ENCODE results near the gene PELI1.
A peak's percentile ranks its signal among the peaks of the same experiment; 100 is the strongest.
"Not testable (repeated sequence)": the region's sequence is repeated elsewhere in the genome, so short reads cannot be mapped to it uniquely, and the experiment has no call there.

The PELI1 gene

DNA sequence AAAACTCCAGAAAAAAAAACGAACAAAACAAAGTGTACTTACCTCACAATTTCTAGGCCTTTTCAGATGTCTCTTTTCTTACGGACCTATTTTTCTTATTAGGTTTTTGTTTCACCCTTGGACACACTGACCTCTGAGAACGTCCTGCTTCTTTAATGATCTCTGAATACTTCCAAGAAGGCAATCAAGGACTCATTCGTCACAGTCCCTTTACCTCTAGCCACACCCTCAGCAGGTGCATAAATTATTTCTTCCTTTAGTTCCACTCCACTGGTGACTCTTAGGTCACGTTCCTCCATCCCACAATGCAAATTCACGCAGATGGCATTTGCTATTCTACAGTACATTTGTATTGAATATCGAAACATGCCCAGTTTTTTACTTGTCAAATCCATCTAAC is 21.9 kb downstream of the PELI1 start:
- no peak for DNase-seq (ENCODE audit: low spot score)

DNA sequence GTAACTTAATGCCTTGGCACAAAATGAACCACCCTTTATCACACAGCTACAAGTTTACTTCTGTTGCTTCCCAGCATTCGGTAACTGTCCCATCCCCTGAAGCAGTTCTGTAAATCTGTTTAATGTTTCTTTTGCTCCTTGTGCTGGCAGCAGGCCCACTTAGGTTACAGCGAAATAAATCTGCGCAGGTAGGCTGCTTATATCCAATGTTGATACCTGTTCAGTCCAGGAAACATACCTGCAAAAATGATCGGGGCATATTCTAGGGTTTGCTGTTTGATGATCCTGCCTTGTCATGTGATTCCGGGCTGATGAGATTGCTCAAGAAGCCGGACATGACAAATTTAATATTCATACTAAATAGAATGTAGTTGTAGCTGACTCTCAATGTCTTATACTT is 23.3 kb downstream of the PELI1 start:
- DNase-seq (ENCODE audit: low spot score), result no peak

DNA sequence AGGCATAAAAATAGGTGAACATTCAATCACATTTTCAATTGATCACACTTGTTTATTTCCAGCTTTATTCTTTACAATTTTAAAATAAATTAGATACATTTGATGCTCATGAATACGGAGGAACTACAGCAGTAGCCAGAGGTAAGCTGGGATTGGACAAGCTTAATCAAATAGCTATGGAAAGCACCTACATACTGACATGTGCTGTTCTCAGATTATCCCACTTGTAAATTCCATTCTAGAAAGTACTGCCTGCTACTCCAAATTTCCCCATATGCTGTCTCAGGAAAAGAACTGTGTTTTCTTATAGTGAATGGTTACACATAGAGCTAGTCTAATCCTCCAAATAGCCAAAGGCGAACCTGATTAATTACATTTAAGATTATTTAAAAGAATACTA is 24.2 kb downstream of the PELI1 start:
- DNase-seq (ENCODE audit: low spot score), result no peak

DNA sequence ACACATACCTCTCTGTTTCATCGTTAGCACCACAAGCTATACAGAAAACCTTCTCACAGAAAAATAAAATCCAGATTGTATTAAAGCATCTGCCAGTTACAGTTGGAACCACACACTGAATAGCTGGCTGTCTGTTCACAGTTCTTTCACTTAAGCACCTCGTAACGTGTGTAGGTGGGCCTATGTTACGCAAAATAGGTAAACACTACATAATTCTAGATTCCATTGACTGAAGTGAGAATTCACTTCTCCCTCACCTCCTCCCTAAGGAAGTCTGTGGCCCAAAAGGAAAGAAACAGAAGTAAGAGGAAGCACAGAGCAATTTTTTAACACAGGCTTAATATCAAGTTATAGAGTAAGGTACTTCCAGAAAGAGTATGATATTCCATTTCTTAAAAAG is 24.9 kb downstream of the PELI1 start:
- no peak for DNase-seq (ENCODE audit: low spot score)

DNA sequence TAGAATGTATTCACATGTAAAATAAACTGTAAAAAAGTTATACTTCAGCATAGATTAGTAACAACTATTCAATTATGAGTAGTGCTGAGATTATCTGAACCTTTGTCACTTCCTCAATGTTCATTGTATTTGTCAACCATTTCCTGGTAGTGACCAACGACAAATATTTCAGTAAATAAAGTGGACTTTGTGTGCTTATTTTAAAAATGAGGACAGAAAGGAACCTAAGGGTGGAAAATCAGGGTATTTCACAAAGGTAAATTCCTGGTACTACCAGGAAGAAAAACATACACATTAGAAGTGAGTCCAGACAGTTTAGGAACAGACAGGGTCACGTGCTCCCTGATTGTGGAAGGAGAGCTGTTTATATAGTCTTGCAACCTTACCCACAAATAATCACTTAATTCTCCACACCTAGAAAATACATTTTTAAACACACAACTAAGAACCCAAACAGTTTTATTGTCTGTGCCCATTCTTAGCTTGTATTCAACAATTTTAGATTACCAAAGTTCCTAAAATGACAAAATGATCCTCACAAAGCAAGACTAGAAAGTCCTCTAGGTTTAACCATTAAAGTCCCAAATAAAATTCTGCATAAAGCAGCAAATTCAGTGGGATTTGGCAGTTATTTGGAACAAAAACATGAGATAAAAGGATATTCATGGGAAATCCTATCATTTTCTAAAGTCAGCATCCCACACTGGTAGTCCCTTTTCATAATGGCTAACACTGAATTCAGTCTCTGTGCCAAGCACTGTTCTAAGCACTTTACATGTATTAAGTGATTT is 28.2 kb downstream of the PELI1 start:
- no peak for DNase-seq (ENCODE audit: low spot score)

DNA sequence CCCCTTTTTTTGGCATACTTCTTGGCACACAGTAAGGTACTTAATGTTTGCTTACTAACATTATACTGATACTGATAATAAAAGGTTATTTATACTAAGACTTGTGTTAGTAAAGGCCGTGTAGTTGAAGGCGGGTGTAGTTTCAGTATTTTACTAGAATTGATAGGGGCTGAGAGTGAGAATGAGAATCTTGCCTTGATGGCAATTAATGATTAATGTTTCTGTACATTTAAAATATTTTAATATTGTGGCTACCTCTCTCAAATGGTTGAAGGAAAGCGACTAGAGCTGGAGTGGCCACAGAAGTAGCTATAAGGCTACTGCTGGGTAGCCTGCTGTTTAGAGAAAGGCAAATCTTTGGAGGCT is 29.3 kb downstream of the PELI1 start:
- no peak for DNase-seq (ENCODE audit: low spot score)

DNA sequence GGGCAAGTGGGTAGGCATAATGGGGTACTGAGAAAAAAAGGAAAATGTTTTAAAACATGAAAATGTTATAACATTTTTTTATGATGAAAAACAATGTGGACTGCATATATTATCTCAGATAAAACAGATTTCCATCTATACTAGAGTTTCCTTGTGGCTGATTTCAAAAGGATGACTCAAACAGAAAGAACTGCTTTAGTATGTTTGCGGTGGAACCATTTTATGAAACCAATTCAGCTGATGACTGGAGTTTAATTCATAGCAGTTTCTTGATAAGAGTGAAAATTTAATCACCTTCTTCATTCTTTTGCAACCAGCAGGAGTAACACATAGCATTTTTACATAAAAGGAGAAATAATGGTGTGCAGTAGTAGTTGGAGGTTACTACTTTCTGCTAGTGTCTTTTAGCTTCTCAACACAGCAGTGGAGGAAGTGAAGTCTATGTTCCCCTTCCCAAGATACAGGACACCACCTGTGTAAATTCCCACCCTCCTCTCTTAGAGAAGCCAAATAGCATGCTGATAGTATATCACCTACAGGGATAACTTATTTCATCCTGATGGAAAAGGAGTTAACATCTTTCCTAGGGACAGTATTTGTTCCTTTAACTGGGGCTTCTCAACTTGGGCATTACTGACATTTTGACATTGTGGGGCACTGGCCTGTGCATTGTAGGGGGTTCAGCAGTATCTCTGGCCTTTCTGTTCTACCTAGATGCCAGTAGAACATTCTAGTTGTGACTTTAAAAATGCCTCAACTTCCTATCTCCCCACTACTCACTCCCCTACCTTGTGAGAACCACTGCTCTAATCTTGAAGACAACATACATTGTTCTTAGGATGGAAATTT is 29.9 kb downstream of the PELI1 start:
- no peak for DNase-seq (ENCODE audit: low spot score)

DNA sequence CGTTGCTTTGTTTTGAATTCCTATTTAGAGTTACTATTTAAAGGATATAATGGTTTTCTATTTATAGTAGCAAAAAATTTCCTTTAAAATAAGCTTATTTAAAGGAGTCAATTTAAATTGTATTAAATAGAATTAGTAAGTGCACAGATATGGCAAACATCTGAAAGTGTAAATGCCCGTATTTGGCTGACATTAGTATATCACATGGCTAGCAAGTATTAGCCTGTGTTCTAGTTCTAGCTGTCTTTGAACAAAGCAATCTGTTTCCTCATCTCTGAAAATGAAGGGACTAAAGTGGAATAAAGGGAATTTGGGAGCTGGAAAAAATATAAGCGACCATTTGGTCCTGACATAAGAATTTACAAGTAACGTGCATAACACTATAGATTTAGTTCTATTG is 32.2 kb downstream of the PELI1 start:
- DNase-seq (ENCODE audit: low spot score), result no peak

DNA sequence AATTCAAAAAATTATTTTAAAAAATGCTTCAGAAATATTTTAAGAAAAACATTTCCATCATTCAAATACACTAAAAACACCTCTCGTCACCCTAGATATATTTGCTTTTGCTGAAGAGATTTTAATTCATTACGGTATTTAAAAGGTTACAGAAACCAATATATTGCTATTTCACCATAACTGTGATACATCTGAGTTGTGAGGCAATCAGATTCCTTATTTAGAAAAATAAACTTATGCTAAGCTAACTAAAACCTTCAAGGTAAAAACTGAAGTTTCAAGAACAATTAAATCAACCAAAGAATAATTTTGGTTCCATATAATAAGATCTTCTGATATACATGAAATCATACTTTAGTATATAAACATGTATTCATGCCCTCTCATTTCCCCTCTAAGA is 32.8 kb downstream of the PELI1 start:
- DNase-seq (ENCODE audit: low spot score), result no peak

DNA sequence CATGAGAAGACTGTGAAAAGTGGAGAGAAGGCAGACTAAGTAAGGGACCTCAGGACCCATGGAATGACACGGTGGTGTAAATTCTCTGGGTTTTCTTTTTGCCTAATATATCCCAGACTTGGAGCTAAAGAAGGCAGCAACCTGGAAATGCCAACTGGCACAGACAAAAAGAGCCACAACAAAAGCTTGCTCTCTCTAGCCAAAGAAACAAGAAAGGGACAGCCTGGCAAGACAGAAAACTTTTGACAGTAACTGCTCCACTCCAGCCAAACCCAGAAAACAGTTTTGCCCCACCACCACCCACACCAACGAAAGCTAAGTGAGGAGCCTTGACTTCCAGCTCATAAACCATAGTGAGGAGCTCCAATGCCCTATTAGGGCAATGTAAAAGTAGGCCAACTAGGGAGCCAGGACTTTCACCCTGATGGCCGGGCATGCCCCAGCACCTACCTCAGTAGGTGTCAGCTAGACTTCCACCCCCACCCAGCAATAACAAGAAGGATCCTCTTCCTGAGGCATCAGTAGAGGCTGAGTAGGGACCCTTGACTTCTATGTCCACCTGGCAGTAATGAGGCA is 35.5 kb downstream of the PELI1 start:
- DNase-seq (ENCODE audit: low spot score), result no peak

DNA sequence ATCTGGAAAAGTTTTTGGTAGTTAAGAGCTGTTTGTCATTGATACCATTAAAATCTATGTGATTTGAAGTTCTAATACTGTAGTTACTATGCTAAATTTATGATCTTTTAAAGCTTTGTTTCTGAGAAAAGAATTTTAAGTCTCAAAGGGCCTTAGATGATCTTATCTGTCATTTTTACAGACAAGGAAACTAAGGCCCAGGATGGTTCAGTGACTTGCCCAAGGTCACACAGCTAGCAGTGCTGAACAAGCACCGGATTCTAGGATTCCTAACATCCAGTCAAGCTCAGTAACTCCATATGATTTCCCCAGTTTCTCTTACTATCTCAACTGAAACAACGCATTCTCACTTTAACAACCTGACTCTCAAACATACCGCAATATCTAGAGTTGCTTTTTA is 37.7 kb downstream of the PELI1 start:
- DNase-seq (ENCODE audit: low spot score), result no peak

DNA sequence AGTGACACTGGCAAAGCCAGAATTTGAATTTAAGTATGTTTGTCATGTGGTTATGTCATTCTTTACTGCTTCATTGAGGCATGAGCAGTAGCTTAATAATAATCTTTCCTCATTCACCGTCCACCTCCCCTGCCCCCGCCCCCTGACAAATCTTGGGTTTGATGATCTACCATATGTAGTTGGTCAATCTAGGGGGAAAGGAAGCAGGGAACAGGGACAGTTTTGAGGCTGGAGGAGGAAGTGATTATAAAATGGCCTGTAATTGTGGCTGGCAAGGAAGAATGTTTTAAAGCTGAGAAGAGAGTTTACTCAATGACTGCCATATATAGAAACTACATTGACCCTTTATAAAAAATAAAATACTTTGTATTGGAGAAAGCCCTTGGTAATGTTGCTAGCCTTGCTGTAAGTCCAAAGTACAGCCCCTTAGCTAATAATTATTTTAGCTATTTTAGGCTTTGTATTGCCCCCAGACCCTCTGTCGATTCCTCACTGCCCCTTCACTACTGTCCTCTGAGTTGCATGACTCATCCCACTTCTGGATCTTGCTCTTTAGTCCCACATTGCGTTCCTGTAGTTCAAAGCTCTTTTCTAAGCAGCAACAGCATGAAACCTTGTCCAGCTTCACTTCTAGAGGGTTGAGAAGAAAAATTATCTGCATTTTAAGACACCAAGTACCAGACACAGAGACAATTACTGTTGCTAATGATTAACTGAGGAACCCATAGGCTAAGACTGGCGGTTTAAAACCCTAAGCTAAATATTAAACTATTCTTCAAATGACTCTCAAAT is 38.4 kb downstream of the PELI1 start:
- peak; percentile 19 for DNase-seq (ENCODE audit: low spot score)

DNA sequence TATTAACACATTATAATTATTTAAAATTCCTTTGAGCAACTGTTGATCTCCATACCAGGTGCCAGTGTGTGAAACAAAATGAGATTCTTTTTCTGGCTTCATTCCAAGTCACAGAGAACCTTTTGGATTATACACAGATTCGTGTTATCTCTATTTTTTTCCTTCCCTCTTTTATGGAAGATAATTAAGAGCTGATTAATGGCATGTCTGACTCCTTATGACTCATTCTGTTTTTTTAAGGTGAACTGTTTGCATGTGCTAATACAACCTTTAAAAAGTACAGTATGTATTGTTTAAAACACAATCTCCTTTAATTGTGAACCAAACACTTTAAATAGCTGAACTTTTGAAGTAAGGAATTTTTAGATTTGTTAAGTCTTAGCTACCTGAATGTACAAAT is 39.3 kb downstream of the PELI1 start:
- no peak for DNase-seq (ENCODE audit: low spot score)

DNA sequence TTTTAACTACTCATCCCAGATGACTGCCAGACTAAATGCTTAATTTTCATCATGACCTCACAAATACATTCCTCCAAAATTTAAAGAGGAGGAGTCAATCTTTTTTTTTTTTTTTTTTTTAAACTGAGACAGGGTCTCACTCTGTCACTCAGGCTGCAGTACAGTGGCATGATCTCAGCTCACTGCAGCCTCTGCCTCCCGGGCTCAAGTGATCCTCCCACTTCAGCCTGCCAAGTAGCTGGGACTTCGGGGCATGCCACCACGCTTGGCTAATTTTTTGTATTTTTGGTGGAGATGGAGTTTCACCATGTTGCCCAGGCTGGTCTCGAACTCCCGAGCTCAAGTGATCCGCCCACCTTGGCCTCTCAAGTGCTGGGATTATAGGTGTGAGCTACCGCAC is 41.5 kb downstream of the PELI1 start:
- not testable (repeated sequence) for DNase-seq (ENCODE audit: low spot score)

DNA sequence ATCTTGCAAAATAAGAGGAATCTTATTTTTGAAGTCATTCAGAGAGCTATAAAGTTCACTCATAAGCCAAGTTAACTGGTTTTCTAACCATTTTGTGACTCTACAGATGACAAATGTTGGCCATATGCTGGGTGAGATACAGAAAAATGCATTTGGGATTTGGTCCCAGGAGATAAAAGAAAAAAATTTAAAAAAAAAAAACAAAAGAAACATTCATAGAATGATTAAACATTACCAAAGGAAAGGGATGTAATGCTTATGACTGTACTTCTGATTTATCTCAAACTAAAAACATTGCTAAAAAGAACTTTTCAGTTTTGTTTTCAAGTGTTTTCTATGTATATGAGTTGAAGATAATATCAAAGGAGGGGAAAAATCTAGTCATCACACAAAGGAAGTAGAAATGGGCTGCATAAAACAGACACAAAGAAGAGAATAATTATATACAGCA is 43.1 kb downstream of the PELI1 start:
- DNase-seq (ENCODE audit: low spot score), result no peak

DNA sequence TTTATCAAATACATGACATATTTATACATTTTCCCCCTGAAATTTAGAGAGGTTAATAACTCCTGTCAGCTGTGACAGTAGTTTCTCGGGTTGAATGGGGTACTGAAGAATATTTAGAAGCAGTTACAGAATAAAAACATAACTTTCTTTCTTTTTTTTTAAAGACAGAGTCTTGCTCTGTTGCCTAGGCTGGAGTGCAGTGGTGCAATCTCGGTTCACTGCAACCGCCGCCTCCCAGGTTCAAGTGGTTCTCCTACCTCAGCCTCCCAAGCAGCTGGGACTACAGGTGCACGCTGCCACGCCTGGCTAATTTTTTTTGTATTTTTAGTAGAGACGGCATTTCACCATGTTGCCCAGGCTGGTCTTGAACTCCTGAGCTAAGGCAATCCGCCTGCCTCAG is 43.6 kb downstream of the PELI1 start:
- DNase-seq (ENCODE audit: low spot score), result not testable (repeated sequence)

DNA sequence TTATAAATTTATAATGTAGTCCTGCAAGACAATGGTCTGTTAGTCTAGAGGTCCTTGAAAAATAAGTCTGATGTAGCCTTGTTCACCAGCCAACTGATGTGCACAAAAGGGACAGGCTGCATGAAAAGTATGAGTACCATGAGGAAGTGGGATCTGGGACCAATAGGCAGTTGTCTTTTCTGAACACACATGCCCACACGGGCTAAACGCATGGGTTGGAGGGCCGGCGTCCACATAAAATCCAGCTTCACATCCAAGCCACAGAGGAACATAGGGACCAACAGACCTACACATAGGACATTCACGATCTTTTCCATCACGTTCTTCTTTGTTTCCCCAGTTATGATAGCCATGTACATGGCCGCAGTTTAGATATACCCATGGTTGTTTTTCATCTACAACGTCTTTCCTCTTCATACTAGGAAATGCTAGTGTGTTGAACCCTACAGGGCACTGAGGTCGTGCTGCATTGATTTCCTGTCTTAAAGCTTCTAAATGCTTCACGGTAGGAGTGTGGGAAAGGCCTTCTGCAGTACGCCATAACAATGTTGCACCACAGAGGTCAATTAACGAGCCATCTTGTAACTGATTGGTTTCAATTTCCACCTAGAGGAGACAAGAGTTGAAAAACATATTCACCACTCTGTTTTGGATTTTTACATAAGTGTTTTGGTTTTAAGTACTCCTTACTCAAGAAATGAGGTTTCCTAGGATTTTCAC is 49.4 kb downstream of the PELI1 start:
- DNase-seq (ENCODE audit: low spot score), result no peak

DNA sequence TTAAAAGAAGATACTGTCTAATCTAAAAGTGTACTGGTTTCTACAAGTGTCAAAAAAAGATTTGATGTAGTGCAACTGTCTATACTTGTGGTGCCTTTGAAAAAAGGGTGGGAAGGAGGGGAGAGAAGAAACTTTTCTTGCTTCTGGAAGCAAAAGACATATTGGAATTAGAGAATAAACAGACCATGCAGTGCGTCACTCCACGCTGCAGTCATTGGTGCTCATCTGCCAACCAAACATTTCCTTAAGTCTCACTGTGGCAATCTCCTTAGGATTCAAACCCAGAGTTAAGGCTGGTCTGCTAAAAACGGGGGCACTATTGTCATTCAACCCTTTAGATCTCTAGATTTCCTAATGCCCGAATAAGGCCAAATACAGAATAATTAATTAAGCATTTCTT is 50.9 kb downstream of the PELI1 start:
- no peak for DNase-seq (ENCODE audit: low spot score)

DNA sequence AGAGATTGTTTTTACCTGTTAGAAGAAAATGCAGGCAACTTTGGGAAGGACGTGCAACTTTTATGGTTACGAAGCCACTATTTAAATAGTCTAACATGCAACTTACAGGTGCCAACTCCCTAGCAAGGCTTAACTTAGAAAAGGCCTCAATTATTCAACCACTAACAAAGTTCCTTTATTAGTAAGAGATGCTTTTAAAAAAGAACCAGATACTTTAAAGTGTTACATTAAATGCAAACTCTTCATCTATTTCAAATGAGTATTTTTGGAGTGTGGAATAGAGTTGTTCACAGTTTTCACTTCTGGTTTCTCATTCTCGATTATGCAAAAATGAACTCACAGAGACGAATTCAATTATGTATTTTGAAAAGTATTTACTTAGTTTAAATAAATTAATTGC is 51.7 kb downstream of the PELI1 start:
- no peak for DNase-seq (ENCODE audit: low spot score)

DNA sequence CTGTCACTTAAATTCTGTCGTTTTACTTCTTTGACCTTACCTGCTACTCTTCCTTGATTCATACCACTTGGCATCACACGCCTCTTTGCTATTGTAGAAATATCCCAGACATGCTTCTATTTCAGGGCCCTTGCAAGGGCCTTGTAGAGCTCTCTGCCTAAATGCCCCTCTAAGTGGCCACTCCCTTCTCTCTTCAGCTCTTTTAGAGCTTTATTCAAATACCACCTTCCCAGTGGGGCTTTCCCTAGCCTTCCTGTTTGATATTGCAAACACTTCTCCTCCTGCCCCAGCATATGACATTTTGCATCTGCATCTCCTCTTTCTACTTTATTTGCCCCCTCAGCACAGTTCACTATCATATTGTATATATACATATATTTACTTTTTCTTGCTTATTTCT is 54.0 kb downstream of the PELI1 start:
- DNase-seq (ENCODE audit: low spot score), result no peak

DNA sequence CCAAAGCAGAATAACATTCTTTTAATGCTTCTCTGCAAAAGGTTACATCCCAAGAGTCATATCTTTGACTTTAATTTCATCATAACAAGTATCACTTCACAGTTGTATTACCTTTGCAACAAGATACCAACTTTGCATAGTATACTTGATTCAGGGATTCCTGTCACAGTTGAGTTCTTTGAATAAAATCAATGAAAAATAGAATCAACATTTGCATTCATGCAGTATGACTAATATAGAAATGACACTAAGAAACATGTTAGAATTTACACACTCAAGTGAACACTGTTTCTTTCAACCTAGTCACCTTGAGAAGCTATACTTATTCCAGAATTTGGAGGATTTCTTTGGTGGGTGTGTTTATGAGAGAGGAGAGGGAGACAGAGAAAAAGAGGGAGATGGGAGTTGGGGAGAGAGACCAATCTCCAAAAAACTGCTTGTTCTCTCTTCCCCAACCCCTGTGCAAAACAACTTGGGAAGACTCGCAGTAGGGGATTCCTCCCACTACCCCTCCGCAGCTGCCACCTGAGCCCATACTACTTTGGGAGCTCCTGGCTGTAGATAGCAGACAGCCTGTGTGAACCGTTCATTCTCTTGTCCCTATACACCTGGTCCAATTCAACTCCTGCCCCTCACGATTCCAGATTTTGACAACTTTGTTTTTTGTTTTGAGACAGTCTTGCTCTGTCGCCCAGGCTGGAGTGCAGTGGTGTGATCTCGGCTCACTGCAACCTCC is 57.7 kb downstream of the PELI1 start:
- DNase-seq (ENCODE audit: low spot score), result no peak
